ENCODE results near the gene DES.

DES gene

DNA sequence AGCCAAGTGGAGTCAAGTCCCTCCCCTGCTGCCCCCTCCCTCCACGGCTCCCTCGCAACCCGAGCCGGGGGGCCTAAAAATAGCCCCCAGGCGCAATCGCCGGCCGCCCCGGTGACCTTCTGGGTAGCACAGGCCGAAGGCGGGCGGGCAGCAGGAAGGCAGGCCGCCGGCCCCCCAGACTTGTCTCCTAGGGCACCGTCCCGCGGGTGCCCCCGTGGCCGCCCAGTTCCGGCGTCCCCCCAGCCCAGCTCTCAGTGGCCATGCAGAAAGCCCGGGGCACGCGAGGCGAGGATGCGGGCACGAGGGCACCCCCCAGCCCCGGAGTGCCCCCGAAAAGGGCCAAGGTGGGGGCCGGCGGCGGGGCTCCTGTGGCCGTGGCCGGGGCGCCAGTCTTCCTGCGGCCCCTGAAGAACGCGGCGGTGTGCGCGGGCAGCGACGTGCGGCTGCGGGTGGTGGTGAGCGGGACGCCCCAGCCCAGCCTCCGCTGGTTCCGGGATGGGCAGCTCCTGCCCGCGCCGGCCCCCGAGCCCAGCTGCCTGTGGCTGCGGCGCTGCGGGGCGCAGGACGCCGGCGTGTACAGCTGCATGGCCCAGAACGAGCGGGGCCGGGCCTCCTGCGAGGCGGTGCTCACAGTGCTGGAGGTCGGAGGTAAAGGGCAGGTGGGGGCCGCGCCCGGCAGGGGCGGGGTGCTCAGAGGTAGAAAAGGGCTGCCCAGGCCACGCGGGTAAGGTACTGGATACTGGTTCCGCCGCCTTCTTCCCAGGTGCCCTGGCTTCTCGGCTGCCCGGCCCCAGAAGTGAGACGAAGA is 16.7 kb downstream of the DES start, which contains the start of gene SPEG:
Gene SPEG, plus strand, starts transcription at position 126 of the 808 bp plus-strand sequence. Its CDS starts 135 bp downstream, at position 261.
- peaks cover 52% of the 10 kb centered on the region for H3K4me1 ChIP-seq (ENCODE audit: insufficient read depth, low read length)
- H3K36me3 ChIP-seq (ENCODE audit: insufficient read depth, low read length), result no peaks in the 10 kb centered on the region
- peak within 1 kb of the TSS; percentile 65 for H3K9ac ChIP-seq (ENCODE audit: low read length)
- H3K4me3 ChIP-seq (ENCODE audit: low read depth in 1 of 2, low read length in 2 of 2), result peak within 1 kb of the TSS in 1 of 2 donors; percentile 50
- H3K27ac ChIP-seq (ENCODE audit: low read depth, low read length), result peak within 1 kb of the TSS; percentile 97
- H3K27me3 ChIP-seq (ENCODE audit: control insufficient read depth in 1 of 2, insufficient read depth in 2 of 2, low read length in 2 of 2), result peaks cover 0 to 17% of the 10 kb centered on the region in 2 donors
- H3K9me3 ChIP-seq (ENCODE audit: low read length), result no peaks in the 10 kb centered on the region

GRCh38 chr2:219435701-219436100 is 17.5 kb downstream of the DES start:
- H3K4me1 ChIP-seq (ENCODE audit: insufficient read depth, low read length), result peaks cover 54% of the 10 kb centered on the region
- peak overlapping the region; percentile 97 for H3K27ac ChIP-seq (ENCODE audit: low read depth, low read length)
- H3K27me3 ChIP-seq (ENCODE audit: control insufficient read depth in 1 of 2, insufficient read depth in 2 of 2, low read length in 2 of 2), result peaks cover 0 to 17% of the 10 kb centered on the region in 2 donors
- no peaks in the 10 kb centered on the region for H3K9me3 ChIP-seq (ENCODE audit: low read length)
- no peaks in the 10 kb centered on the region for H3K36me3 ChIP-seq (ENCODE audit: insufficient read depth, low read length)
- H3K4me3 ChIP-seq (ENCODE audit: low read depth in 1 of 2, low read length in 2 of 2), result peak overlapping the region in 1 of 2 donors; percentile 25
- peak overlapping the region; percentile 42 for H3K9ac ChIP-seq (ENCODE audit: low read length)

GRCh38 chr2:219436491-219436890 is 18.3 kb downstream of the DES start:
- Histone ChIP-seq H3K4me3 (ENCODE audit: low read depth in 1 of 2, low read length in 2 of 2) (no peak overlapping the region), H3K9ac (ENCODE audit: low read length) (peak overlapping the region; percentile 42), H3K36me3 (ENCODE audit: insufficient read depth, low read length) (no peaks in the 10 kb centered on the region), H3K9me3 (ENCODE audit: low read length) (no peaks in the 10 kb centered on the region), H3K4me1 (ENCODE audit: insufficient read depth, low read length) (peaks cover 62% of the 10 kb centered on the region), H3K27me3 (ENCODE audit: control insufficient read depth in 1 of 2, insufficient read depth in 2 of 2, low read length in 2 of 2) (peaks cover 0 to 17% of the 10 kb centered on the region in 2 donors), H3K27ac (ENCODE audit: low read depth, low read length) (peak overlapping the region; percentile 97)

DNA sequence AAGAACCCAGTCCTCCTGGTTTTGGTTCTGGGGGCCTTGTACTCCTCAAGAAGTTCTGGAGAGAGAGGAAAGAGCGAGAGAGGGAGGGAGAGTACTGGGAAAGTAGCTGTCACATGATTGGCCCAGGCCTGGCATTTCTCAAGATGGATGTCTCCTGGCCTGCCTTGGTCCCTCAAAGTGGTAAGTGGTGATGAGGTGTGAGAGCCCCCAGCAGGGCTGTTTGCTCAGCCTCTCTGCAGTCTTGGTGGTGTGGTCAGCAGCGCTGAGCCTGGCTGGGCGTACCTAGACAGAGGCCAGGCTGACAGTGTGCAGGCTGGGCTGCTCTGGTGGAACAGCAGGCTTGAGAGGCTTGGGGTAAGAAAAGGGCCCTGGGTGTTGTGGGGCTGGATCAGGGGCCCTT is 19.0 kb downstream of the DES start:
- H3K9me3 ChIP-seq (ENCODE audit: low read length), result no peaks in the 10 kb centered on the region
- no peak overlapping the region for H3K4me3 ChIP-seq (ENCODE audit: low read depth in 1 of 2, low read length in 2 of 2)
- H3K27ac ChIP-seq (ENCODE audit: low read depth, low read length), result peak overlapping the region; percentile 97
- peaks cover 0 to 17% of the 10 kb centered on the region in 2 donors for H3K27me3 ChIP-seq (ENCODE audit: control insufficient read depth in 1 of 2, insufficient read depth in 2 of 2, low read length in 2 of 2)
- H3K4me1 ChIP-seq (ENCODE audit: insufficient read depth, low read length), result peaks cover 63% of the 10 kb centered on the region
- H3K36me3 ChIP-seq (ENCODE audit: insufficient read depth, low read length), result no peaks in the 10 kb centered on the region
- H3K9ac ChIP-seq (ENCODE audit: low read length), result peak overlapping the region; percentile 42

DNA sequence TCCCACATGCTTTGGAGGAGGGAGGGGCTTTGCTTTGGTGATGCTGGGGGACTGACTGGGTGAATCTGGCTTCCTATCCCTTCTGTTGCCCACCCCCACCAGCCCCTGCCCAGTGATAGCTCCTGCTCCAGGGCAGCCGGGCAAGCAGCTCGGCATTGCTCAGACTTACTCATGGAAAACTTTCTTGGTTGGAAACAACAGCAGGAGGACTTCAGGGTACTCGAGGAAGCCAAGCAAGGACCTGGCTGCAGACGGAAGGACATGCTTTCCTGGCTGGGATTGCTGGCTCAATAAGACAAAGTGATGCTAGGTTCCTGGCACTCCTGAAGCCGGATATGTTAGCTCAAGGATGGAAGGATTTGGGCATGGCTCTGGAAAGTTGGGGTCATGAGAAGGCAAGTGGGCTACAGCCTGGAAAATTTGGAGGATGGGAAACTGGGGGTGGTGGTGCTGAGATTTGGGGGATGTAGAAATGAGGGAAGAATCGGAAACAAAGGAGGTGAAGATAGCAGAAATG is 19.6 kb downstream of the DES start:
- peak overlapping the region; percentile 97 for H3K27ac ChIP-seq (ENCODE audit: low read depth, low read length)

GRCh38 chr2:219438453-219438852 is 20.3 kb downstream of the DES start:
- H3K9ac ChIP-seq (ENCODE audit: low read length), result no peak overlapping the region
- H3K4me3 ChIP-seq (ENCODE audit: low read depth in 1 of 2, low read length in 2 of 2), result no peak overlapping the region
- peaks cover 0 to 17% of the 10 kb centered on the region in 2 donors for H3K27me3 ChIP-seq (ENCODE audit: control insufficient read depth in 1 of 2, insufficient read depth in 2 of 2, low read length in 2 of 2)
- peaks cover 71% of the 10 kb centered on the region for H3K4me1 ChIP-seq (ENCODE audit: insufficient read depth, low read length)
- H3K36me3 ChIP-seq (ENCODE audit: insufficient read depth, low read length), result no peaks in the 10 kb centered on the region
- no peaks in the 10 kb centered on the region for H3K9me3 ChIP-seq (ENCODE audit: low read length)
- H3K27ac ChIP-seq (ENCODE audit: low read depth, low read length), result peak overlapping the region; percentile 97

More for the DNA sequence above, 19.6 kb downstream of the DES start:
- peaks cover 0 to 17% of the 10 kb centered on the region in 2 donors for H3K27me3 ChIP-seq (ENCODE audit: control insufficient read depth in 1 of 2, insufficient read depth in 2 of 2, low read length in 2 of 2)
- H3K4me1 ChIP-seq (ENCODE audit: insufficient read depth, low read length), result peaks cover 64% of the 10 kb centered on the region
- no peak overlapping the region for H3K4me3 ChIP-seq (ENCODE audit: low read depth in 1 of 2, low read length in 2 of 2)
- H3K36me3 ChIP-seq (ENCODE audit: insufficient read depth, low read length), result no peaks in the 10 kb centered on the region
- peak overlapping the region; percentile 29 for H3K9ac ChIP-seq (ENCODE audit: low read length)
- no peaks in the 10 kb centered on the region for H3K9me3 ChIP-seq (ENCODE audit: low read length)

- H3K9ac ChIP-seq (ENCODE audit: low read length), result no peak overlapping the region
- peaks cover 0 to 13% of the 10 kb centered on the region in 2 donors for H3K27me3 ChIP-seq (ENCODE audit: control insufficient read depth in 1 of 2, insufficient read depth in 2 of 2, low read length in 2 of 2)
- peak overlapping the region; percentile 97 for H3K27ac ChIP-seq (ENCODE audit: low read depth, low read length)
- H3K36me3 ChIP-seq (ENCODE audit: insufficient read depth, low read length), result no peaks in the 10 kb centered on the region
- H3K4me3 ChIP-seq (ENCODE audit: low read depth in 1 of 2, low read length in 2 of 2), result no peak overlapping the region
- H3K4me1 ChIP-seq (ENCODE audit: insufficient read depth, low read length), result peaks cover 76% of the 10 kb centered on the region
- no peaks in the 10 kb centered on the region for H3K9me3 ChIP-seq (ENCODE audit: low read length)
Measured at GRCh38 chr2:219439506-219439905, 21.3 kb downstream of the DES start.

- Histone ChIP-seq H3K27ac (ENCODE audit: low read depth, low read length) (peak overlapping the region; percentile 93), H3K36me3 (ENCODE audit: insufficient read depth, low read length) (no peaks in the 10 kb centered on the region), H3K9ac (ENCODE audit: low read length) (peak overlapping the region; percentile 61), H3K9me3 (ENCODE audit: low read length) (no peaks in the 10 kb centered on the region), H3K4me3 (ENCODE audit: low read depth in 1 of 2, low read length in 2 of 2) (peak overlapping the region; percentile 48 to 56), H3K27me3 (ENCODE audit: control insufficient read depth in 1 of 2, insufficient read depth in 2 of 2, low read length in 2 of 2) (peaks cover 0 to 7% of the 10 kb centered on the region in 2 donors), H3K4me1 (ENCODE audit: insufficient read depth, low read length) (peaks cover 78% of the 10 kb centered on the region)
Measured at GRCh38 chr2:219440388-219441256, 22.4 kb downstream of the DES start.

DNA sequence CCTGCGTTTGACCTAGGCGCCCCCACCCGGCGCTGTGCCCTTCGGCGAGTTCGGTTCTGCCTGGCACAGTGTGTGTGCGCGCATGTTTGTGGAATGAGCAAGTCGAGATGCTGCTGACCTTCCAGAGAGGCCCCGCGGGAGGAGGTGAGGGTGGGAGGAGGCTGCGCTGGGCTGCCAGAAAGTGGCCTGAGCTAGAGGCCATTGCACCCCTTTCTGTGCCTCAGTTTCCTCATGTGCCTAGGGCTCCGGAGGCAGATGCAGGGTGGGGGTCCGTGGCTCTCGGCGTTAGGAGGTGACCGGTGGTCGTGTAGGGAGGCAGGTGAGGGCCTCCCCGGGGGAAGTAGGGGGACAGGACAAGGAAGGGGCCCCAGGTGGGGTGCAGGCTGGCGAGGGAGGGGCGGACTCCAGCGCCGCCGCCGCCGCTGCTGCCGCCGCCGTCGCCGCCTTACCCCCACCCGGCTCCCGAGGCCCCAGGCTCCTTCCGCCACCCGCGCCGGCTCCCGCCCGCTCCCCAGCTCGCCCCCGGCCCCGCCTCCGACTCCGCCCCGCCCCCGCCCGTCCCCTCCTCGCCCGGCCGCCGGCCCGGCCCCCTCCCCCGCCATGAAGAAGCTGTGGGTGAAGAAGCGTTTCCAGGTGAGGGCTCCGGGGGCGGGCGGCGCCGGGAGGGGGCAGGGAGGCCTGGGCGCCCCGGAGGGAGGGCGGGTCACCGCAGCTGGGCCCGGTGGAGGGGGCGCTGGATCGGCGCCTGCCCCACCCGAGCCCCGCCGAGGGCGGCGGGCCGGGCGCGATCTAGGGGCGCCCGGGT is 23.5 kb downstream of the DES start:
- no peaks in the 10 kb centered on the region for H3K27me3 ChIP-seq (ENCODE audit: control insufficient read depth in 1 of 2, insufficient read depth in 2 of 2, low read length in 2 of 2)
- peak overlapping the region; percentile 61 for H3K9ac ChIP-seq (ENCODE audit: low read length)

GRCh38 chr2:219442256-219443015 is 24.3 kb downstream of the DES start:
- no peaks in the 10 kb centered on the region for H3K27me3 ChIP-seq (ENCODE audit: control insufficient read depth in 1 of 2, insufficient read depth in 2 of 2, low read length in 2 of 2)
- peak overlapping the region; percentile 83 for H3K27ac ChIP-seq (ENCODE audit: low read depth, low read length)
- H3K9me3 ChIP-seq (ENCODE audit: low read length), result no peaks in the 10 kb centered on the region
- H3K36me3 ChIP-seq (ENCODE audit: insufficient read depth, low read length), result peaks cover 5% of the 10 kb centered on the region
- H3K9ac ChIP-seq (ENCODE audit: low read length), result peak overlapping the region; percentile 96
- peaks cover 71% of the 10 kb centered on the region for H3K4me1 ChIP-seq (ENCODE audit: insufficient read depth, low read length)
- H3K4me3 ChIP-seq (ENCODE audit: low read depth in 1 of 2, low read length in 2 of 2), result peak overlapping the region; percentile 34 to 57

More for the DNA sequence above, 23.5 kb downstream of the DES start:
- H3K4me1 ChIP-seq (ENCODE audit: insufficient read depth, low read length), result peaks cover 78% of the 10 kb centered on the region
- H3K9me3 ChIP-seq (ENCODE audit: low read length), result no peaks in the 10 kb centered on the region
- H3K27ac ChIP-seq (ENCODE audit: low read depth, low read length), result peak overlapping the region; percentile 93
- H3K36me3 ChIP-seq (ENCODE audit: insufficient read depth, low read length), result peaks cover 5% of the 10 kb centered on the region
- H3K4me3 ChIP-seq (ENCODE audit: low read depth in 1 of 2, low read length in 2 of 2), result peak overlapping the region; percentile 48 to 57
